ENCODE data around the gene PAX5.
"Not testable (repeated sequence)": the region's sequence is repeated elsewhere in the genome, so short reads cannot be mapped to it uniquely, and the experiment has no call there.

PAX5 gene

GRCh38 chr9:36872641-36873040, 161.4 kb downstream of the PAX5 start:
- DNase-seq = no peak

GRCh38 chr9:36871606-36872005, 162.5 kb downstream of the PAX5 start:
- no peak for DNase-seq

GRCh38 chr9:36870960-36871359, 163.1 kb downstream of the PAX5 start:
- DNase-seq = peak; percentile 47

- not testable (repeated sequence) for DNase-seq
Measured at GRCh38 chr9:36869605-36870004, 164.5 kb downstream of the PAX5 start.

- no peak for DNase-seq
Measured at GRCh38 chr9:36868586-36869282, 165.3 kb downstream of the PAX5 start.

- no peak for DNase-seq
Measured at GRCh38 chr9:36867672-36868471, 166.2 kb downstream of the PAX5 start.

- DNase-seq = no peak
Measured at GRCh38 chr9:36867241-36867640, 166.8 kb downstream of the PAX5 start.

GRCh38 chr9:36866840-36867239, 167.2 kb downstream of the PAX5 start:
- no peak for DNase-seq

GRCh38 chr9:36865731-36866635, 168.1 kb downstream of the PAX5 start:
- no peak for DNase-seq

GRCh38 chr9:36864491-36865410, 169.3 kb downstream of the PAX5 start:
- no peak for DNase-seq

GRCh38 chr9:36862206-36863145, 171.6 kb downstream of the PAX5 start:
- DNase-seq = peak; percentile 44

GRCh38 chr9:36861528-36862205, 172.4 kb downstream of the PAX5 start:
- no peak for DNase-seq

GRCh38 chr9:36858805-36859375, 175.2 kb downstream of the PAX5 start:
- DNase-seq = no peak

- DNase-seq = peak; percentile 75
Measured at GRCh38 chr9:36855448-36856315, 178.4 kb downstream of the PAX5 start.

- no peak for DNase-seq
Measured at GRCh38 chr9:36854751-36855150, 179.3 kb downstream of the PAX5 start.

GRCh38 chr9:36854034-36854433, 180.0 kb downstream of the PAX5 start:
- no peak for DNase-seq

GRCh38 chr9:36853233-36853632, 180.8 kb downstream of the PAX5 start:
- DNase-seq = no peak

GRCh38 chr9:36849943-36850342, 184.1 kb downstream of the PAX5 start:
- DNase-seq = no peak

GRCh38 chr9:36848946-36849345, 185.1 kb downstream of the PAX5 start:
- no peak for DNase-seq
